Thoracic aorta (tissue), 2 donors: ENCODE measurements around the gene SLX9. TPM values are rescaled to one million over a fixed set of nuclear protein-coding genes. Genes with fewer than 3 reads are reported as not detected.

Experiments
- ATAC-seq: fragments of 150-250 bp; one replicate; pipeline ENCODE4 v1.8.0; 2017; ENCODE audit warnings: low read depth; ENCODE audit not compliant: insufficient number of reproducible peaks, low FRiP score
- DNase-seq: peaks from one replicate; pipeline ENCODE4 v3.0.0-alpha.2; 2020; ENCODE audit warnings: low spot score
- H3K27ac ChIP-seq, 2 donors: fragments of 200-600 bp; sonication (generic); 1 replicate in 1 of 2; 2 replicates in 1 of 2; pipeline ENCODE4 v1.5.1; 2016; ENCODE audit warnings: mild to moderate bottlenecking in 2 of 2, moderate library complexity in 2 of 2
- H3K27me3 ChIP-seq: fragments of 200-600 bp; sonication (generic); replicated peaks from 2 replicates; pipeline ENCODE4 v1.6.0; 2016; ENCODE audit warnings: mild to moderate bottlenecking; ENCODE audit not compliant: insufficient read depth
- H3K36me3 ChIP-seq: fragments of 200-600 bp; sonication (generic); one replicate; pipeline ENCODE4 v1.5.1; 2016
- H3K4me1 ChIP-seq, 2 donors: fragments of 200-600 bp; sonication (generic); 1 replicate in 1 of 2; 2 replicates in 1 of 2; pipeline versions ENCODE4 v1.5.1 to v1.6.0; 2016; ENCODE audit warnings: low read depth in 2 of 2, mild to moderate bottlenecking in 1 of 2; ENCODE audit not compliant: control insufficient read depth in 1 of 2
- H3K4me3 ChIP-seq: fragments of 200-600 bp; sonication (generic); 2 replicates; pipeline ENCODE4 v1.5.1; 2016; ENCODE audit warnings: mild to moderate bottlenecking
- H3K9me3 ChIP-seq: fragments of 200-600 bp; sonication (generic); 2 replicates; pipeline ENCODE4 v1.5.1; 2016
- CTCF ChIP-seq: fragments of 200-600 bp; sonication (generic); IDR thresholded peaks from one replicate; pipeline ENCODE4 v1.5.1; 2019; ENCODE audit warnings: antibody characterized with exemption
- total RNA-seq, 2 donors: library from RNA; depleted of rRNA; stranded (reverse); fragments of >200 nt; gene quantifications; one replicate each; pipeline versions ENCODE4 v1.1.0 to v1.2.3, GENCODE V29; 2016

The SLX9 gene
- total RNA-seq, 2 donors from 2014 or later: 5.9 to 10.6 TPM

GRCh38 chr21:44938772-44939531 lies 877 bp upstream of the SLX9 start:
- ATAC-seq: no peak
- peaks cover 16 to 29% of the 10 kb centered on the region in 2 donors for H3K4me1 ChIP-seq
- no peak for TF ChIP-seq CTCF
- H3K4me3 ChIP-seq: peak overlapping the region; percentile 76
- H3K9me3 ChIP-seq: no peaks in the 10 kb centered on the region
- H3K36me3 ChIP-seq: no peaks in the 10 kb centered on the region
- no peak overlapping the region for H3K27ac ChIP-seq
- H3K27me3 ChIP-seq: no peaks in the 10 kb centered on the region
- DNase-seq: no peak

DNA sequence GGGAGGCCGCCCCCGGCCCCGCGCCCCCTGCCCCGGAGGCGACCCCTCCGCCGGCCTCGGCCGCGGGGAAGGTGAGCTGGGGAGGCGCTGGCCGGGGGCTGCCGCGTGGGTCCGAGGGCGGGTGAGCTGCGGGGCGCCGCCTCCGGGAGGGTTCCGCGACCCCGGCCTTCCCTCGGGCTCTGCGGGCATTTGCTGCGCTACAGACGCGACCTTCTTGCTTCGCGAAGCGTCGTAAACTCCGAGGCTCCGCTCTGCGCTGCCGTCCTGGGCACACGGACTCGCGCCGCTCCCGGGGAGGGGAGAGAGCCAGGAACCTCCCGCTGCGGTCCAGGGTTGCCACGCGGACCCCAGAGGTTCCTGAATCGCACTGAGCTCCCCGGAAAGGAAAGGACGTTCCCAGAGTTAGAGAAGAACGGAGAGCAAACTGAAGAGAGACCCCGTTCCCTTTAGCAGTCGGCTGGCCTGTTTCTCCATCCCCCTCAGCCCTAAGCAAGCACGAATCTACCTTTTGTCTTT lies 345 bp downstream of the SLX9 start:
- Histone ChIP-seq H3K4me1 (peaks cover 16 to 29% of the 10 kb centered on the region in 2 donors), H3K9me3 (no peaks in the 10 kb centered on the region), H3K4me3 (peak overlapping the region; percentile 76), H3K27ac (no peak overlapping the region), H3K27me3 (no peaks in the 10 kb centered on the region), H3K36me3 (no peaks in the 10 kb centered on the region)
- no peak for ATAC-seq
- no peak for DNase-seq
- TF ChIP-seq CTCF: no peak

DNA sequence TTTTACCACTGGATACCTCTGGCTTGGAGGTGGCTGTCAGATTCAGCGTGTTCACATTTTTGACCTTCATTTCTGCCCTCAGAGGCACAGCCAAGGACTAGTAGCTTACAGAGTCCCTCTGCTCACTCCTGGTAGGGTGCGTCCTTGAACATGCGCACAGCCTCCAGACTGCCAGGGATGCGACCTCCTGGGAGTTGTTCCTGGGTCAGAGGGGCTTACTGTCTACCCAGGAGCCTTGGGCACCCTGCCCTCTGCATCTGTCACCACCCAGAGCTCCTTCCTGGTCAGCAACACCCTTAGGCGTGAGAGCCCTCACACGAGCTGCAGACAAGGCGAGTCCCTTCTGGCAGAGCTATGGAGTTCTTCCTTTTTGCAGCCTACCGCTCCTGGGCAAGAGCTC lies 1.7 kb downstream of the SLX9 start:
- TF ChIP-seq CTCF: no peak
- Histone ChIP-seq H3K9me3 (no peaks in the 10 kb centered on the region), H3K4me3 (no peak overlapping the region), H3K27me3 (no peaks in the 10 kb centered on the region), H3K27ac (no peak overlapping the region), H3K4me1 (peaks cover 16 to 29% of the 10 kb centered on the region in 2 donors), H3K36me3 (no peaks in the 10 kb centered on the region)
- no peak for ATAC-seq
- no peak for DNase-seq

- Histone ChIP-seq H3K27ac (no peak overlapping the region), H3K36me3 (no peaks in the 10 kb centered on the region), H3K9me3 (no peaks in the 10 kb centered on the region), H3K27me3 (no peaks in the 10 kb centered on the region), H3K4me3 (no peak overlapping the region), H3K4me1 (peaks cover 16 to 33% of the 10 kb centered on the region in 2 donors)
- ATAC-seq (no peak), DNase-seq (no peak)
- no peak for TF ChIP-seq CTCF
Observed at GRCh38 chr21:44942566-44942965, 2.7 kb downstream of the SLX9 start.

DNA sequence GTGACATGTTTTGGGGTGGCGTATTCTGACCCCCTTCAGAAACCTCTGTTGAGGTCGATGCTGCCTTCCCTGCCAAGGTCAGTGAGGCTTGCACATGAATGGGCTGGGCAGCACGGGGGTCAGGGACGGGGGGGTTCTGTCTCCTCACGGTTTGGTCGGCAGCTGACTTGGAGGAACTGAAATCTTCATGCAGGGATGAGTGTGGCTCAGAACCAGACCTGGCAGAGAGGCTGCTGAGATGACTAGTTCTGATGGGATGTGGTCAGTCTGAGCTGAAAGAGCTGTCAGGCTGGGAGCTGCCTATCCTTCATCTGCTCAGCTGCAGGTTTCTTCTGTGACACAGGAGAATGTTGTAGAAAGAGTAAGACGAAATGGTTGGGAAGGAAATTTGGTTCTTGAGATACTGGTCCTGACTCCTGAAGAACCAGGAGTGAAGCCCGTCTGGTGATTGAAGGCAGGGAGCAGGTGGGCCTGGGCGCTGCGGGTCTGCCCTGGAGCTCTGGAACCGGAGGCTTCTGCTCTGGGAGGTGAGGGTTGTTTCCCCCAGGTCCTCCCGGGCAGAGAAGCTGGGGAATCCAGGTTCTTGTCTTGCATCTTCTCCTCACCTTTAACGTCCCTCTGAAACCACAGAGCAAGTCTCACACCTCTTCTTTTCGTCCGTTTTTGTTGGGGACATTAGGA lies 3.3 kb downstream of the SLX9 start:
- peaks cover 16 to 33% of the 10 kb centered on the region in 2 donors for H3K4me1 ChIP-seq
- no peaks in the 10 kb centered on the region for H3K9me3 ChIP-seq
- H3K27me3 ChIP-seq: no peaks in the 10 kb centered on the region
- DNase-seq (no peak), ATAC-seq (no peak)
- H3K27ac ChIP-seq: no peak overlapping the region
- H3K36me3 ChIP-seq: no peaks in the 10 kb centered on the region
- TF ChIP-seq CTCF: no peak
- no peak overlapping the region for H3K4me3 ChIP-seq
